CD4-positive, CD25-positive, alpha-beta regulatory T cell (primary cell): ENCODE data around the gene CELF3. TPM values are rescaled to one million over a fixed set of nuclear protein-coding genes. Genes with fewer than 3 reads are reported as not detected.
A peak's percentile ranks its signal among the peaks of the same experiment; 100 is the strongest.
"Not testable (repeated sequence)": the region's sequence is repeated elsewhere in the genome, so short reads cannot be mapped to it uniquely, and the experiment has no call there.

ENCODE experiments used
- ATAC-seq, 2 donors: fragments of 150-1000 bp; cut with Tn5 transposase; one replicate each; pipeline ENCODE4 v1.10.0; 2021; ENCODE audit warnings: low read depth in 2 of 2, moderate number of reproducible peaks in 2 of 2, moderate library complexity in 1 of 2
- DNase-seq, 3 donors: peaks; one replicate each; pipeline versions ENCODE4 v3.0.0 to v3.0.0-alpha.2; 2012 to 2022; ENCODE audit warnings: mixed read lengths in 1 of 3
- H3K27ac ChIP-seq: one replicate; pipeline ENCODE4 v1.7.0; 2013; ENCODE audit warnings: mild to moderate bottlenecking, low read length; ENCODE audit not compliant: insufficient read depth, poor library complexity, severe bottlenecking
- H3K27me3 ChIP-seq: one replicate; pipeline ENCODE4 v1.7.0; 2013; ENCODE audit warnings: low read length; ENCODE audit not compliant: control insufficient read depth, insufficient read depth
- H3K36me3 ChIP-seq: one replicate; pipeline ENCODE4 v1.7.0; 2013; ENCODE audit warnings: mild to moderate bottlenecking, low read length, moderate library complexity; ENCODE audit not compliant: control insufficient read depth, insufficient read depth
- H3K4me1 ChIP-seq: 2 replicates; pipeline ENCODE4 v1.7.0; 2013; ENCODE audit warnings: mild to moderate bottlenecking, low read length; ENCODE audit not compliant: insufficient read depth, control insufficient read depth, poor library complexity, severe bottlenecking
- H3K4me3 ChIP-seq: one replicate; pipeline ENCODE4 v1.7.0; 2013; ENCODE audit warnings: low read depth, mild to moderate bottlenecking, low read length, moderate library complexity
- H3K9me3 ChIP-seq, 2 experiments: 1 replicate in 1 of 2; 2 replicates in 1 of 2; pipeline ENCODE4 v1.7.0; 2013; ENCODE audit warnings: low read length in 2 of 2, mild to moderate bottlenecking in 1 of 2, moderate library complexity in 1 of 2; ENCODE audit not compliant: control insufficient read depth in 2 of 2
- H3K27ac Mint-ChIP-seq, 3 donors: one replicate each; pipeline ENCODE4 v1.8.0; 2020 to 2022; ENCODE audit warnings: mild to moderate bottlenecking in 3 of 3, mixed read lengths in 3 of 3, moderate library complexity in 2 of 3
- H3K27me3 Mint-ChIP-seq: one replicate; pipeline ENCODE4 v1.8.0; 2022; ENCODE audit warnings: mild to moderate bottlenecking, mixed read lengths
- H3K36me3 Mint-ChIP-seq: one replicate; pipeline ENCODE4 v1.8.0; 2020; ENCODE audit warnings: mixed read lengths
- H3K4me1 Mint-ChIP-seq, 4 donors: one replicate each; pipeline ENCODE4 v1.8.0; 2020 to 2022; ENCODE audit warnings: mixed read lengths in 4 of 4, mild to moderate bottlenecking in 1 of 4
- H3K4me3 Mint-ChIP-seq, 4 donors: one replicate each; pipeline ENCODE4 v1.8.0; 2020 to 2022; ENCODE audit warnings: mild to moderate bottlenecking in 4 of 4, mixed read lengths in 4 of 4, moderate library complexity in 3 of 4
- H3K9me3 Mint-ChIP-seq, 7 donors: one replicate each; pipeline ENCODE4 v1.8.0; 2020 to 2022; ENCODE audit warnings: mixed read lengths in 7 of 7, mild to moderate bottlenecking in 3 of 7, moderate library complexity in 2 of 7
- polyA plus RNA-seq, 4 donors: library from polyadenylated mRNA; unstranded; fragments of 300-500 nt; fragmentation: Illumina TruSeq; gene quantifications; one replicate each; pipeline ENCODE4 v1.2.3, GENCODE V29; 2021
- total RNA-seq: library from RNA; stranded (reverse); gene quantifications from one replicate; pipeline ENCODE4 v1.2.3, GENCODE V29; 2022

The CELF3 gene
- total and polyA plus RNA-seq, 5 donors from 2014 or later: not detected

GRCh38 chr1:151739590-151740355 lies 23.2 kb upstream of the CELF3 start:
- Histone ChIP-seq H3K27me3 (no peaks in the 10 kb centered on the region), H3K36me3 (no peaks in the 10 kb centered on the region), H3K9me3 (peaks cover 11 to 19% of the 10 kb centered on the region in 2 experiments), H3K4me1 (no peaks in the 10 kb centered on the region), H3K27ac (no peak overlapping the region), H3K4me3 (no peak overlapping the region)
- H3K27ac Mint-ChIP-seq: peak overlapping the region in 1 of 3 donors; percentile 68
- peaks cover 0 to 3% (median 1%) of the 10 kb centered on the region in 4 donors for H3K4me1 Mint-ChIP-seq
- no peaks in the 10 kb centered on the region for H3K36me3 Mint-ChIP-seq
- ATAC-seq: no peak
- H3K27me3 Mint-ChIP-seq: peaks cover 12% of the 10 kb centered on the region
- DNase-seq: no peak
- H3K4me3 Mint-ChIP-seq: no peak overlapping the region
- H3K9me3 Mint-ChIP-seq: peaks cover 0 to 14% (median 3%) of the 10 kb centered on the region in 7 donors

GRCh38 chr1:151737479-151737878 lies 20.9 kb upstream of the CELF3 start:
- Histone ChIP-seq H3K4me1 (no peaks in the 10 kb centered on the region), H3K27me3 (no peaks in the 10 kb centered on the region), H3K27ac (no peak overlapping the region), H3K9me3 (peaks cover 11 to 19% of the 10 kb centered on the region in 2 experiments), H3K4me3 (no peak overlapping the region), H3K36me3 (no peaks in the 10 kb centered on the region)
- no peak for ATAC-seq
- H3K27ac Mint-ChIP-seq: no peak overlapping the region
- DNase-seq: no peak
- peaks cover 17% of the 10 kb centered on the region for H3K27me3 Mint-ChIP-seq
- H3K4me3 Mint-ChIP-seq: no peak overlapping the region
- no peaks in the 10 kb centered on the region for H3K36me3 Mint-ChIP-seq
- H3K4me1 Mint-ChIP-seq: peaks cover 0 to 3% (median 1%) of the 10 kb centered on the region in 4 donors
- H3K9me3 Mint-ChIP-seq: peaks cover 0 to 14% (median 1%) of the 10 kb centered on the region in 7 donors

- ATAC-seq: no peak
- H3K9me3 Mint-ChIP-seq: peaks cover 0 to 14% (median 1%) of the 10 kb centered on the region in 7 donors
- H3K27me3 Mint-ChIP-seq: peaks cover 21% of the 10 kb centered on the region
- H3K4me1 ChIP-seq: no peaks in the 10 kb centered on the region
- no peak overlapping the region for H3K27ac ChIP-seq
- peaks cover 0 to 3% (median 1%) of the 10 kb centered on the region in 4 donors for H3K4me1 Mint-ChIP-seq
- H3K4me3 Mint-ChIP-seq: no peak overlapping the region
- H3K27ac Mint-ChIP-seq: no peak overlapping the region
- H3K36me3 ChIP-seq: no peaks in the 10 kb centered on the region
- peaks cover 1% of the 10 kb centered on the region for H3K27me3 ChIP-seq
- peaks cover 11 to 19% of the 10 kb centered on the region in 2 experiments for H3K9me3 ChIP-seq
- no peak overlapping the region for H3K4me3 ChIP-seq
- DNase-seq: no peak
- H3K36me3 Mint-ChIP-seq: no peaks in the 10 kb centered on the region
Observed at GRCh38 chr1:151737026-151737425, 20.4 kb upstream of the CELF3 start.

GRCh38 chr1:151733995-151734394 lies 17.4 kb upstream of the CELF3 start:
- Mint-ChIP-seq H3K27ac (peak overlapping the region in 1 of 3 donors; percentile 9), H3K27me3 (peaks cover 35% of the 10 kb centered on the region), H3K9me3 (peaks cover 0 to 14% (median 1%) of the 10 kb centered on the region in 7 donors)
- not testable (repeated sequence) for H3K4me3 ChIP-seq, DNase-seq, H3K4me1 ChIP-seq, H3K27me3 ChIP-seq, H3K27ac ChIP-seq, H3K4me1 Mint-ChIP-seq, ATAC-seq, H3K36me3 Mint-ChIP-seq, H3K36me3 ChIP-seq, H3K4me3 Mint-ChIP-seq
- H3K9me3 ChIP-seq: peaks cover 11 to 19% of the 10 kb centered on the region in 2 experiments

GRCh38 chr1:151733126-151733525 lies 16.5 kb upstream of the CELF3 start:
- no peak overlapping the region for H3K27ac ChIP-seq
- H3K4me1 ChIP-seq: no peaks in the 10 kb centered on the region
- H3K36me3 Mint-ChIP-seq: no peaks in the 10 kb centered on the region
- H3K4me1 Mint-ChIP-seq: peaks cover 0 to 3% (median 1%) of the 10 kb centered on the region in 4 donors
- no peak overlapping the region for H3K27ac Mint-ChIP-seq
- H3K4me3 ChIP-seq: no peak overlapping the region
- ATAC-seq: no peak
- no peak for DNase-seq
- H3K4me3 Mint-ChIP-seq: peak overlapping the region in 1 of 4 donors; percentile 29
- peaks cover 16% of the 10 kb centered on the region for H3K27me3 ChIP-seq
- H3K27me3 Mint-ChIP-seq: peaks cover 43% of the 10 kb centered on the region
- peaks cover 0 to 10% (median 0%) of the 10 kb centered on the region in 7 donors for H3K9me3 Mint-ChIP-seq
- peaks cover 11 to 16% of the 10 kb centered on the region in 2 experiments for H3K9me3 ChIP-seq
- no peaks in the 10 kb centered on the region for H3K36me3 ChIP-seq

- Histone ChIP-seq H3K4me3 (no peak overlapping the region), H3K27me3 (peaks cover 18% of the 10 kb centered on the region), H3K27ac (no peak overlapping the region), H3K9me3 (no peaks in the 10 kb centered on the region), H3K36me3 (no peaks in the 10 kb centered on the region), H3K4me1 (no peaks in the 10 kb centered on the region)
- Mint-ChIP-seq H3K27ac (no peak overlapping the region), H3K36me3 (no peaks in the 10 kb centered on the region), H3K9me3 (peaks cover 0 to 1% (median 0%) of the 10 kb centered on the region in 7 donors), H3K4me1 (peaks cover 0 to under 1% (median under 1%) of the 10 kb centered on the region in 4 donors), H3K27me3 (peaks cover 73% of the 10 kb centered on the region), H3K4me3 (no peak overlapping the region)
- ATAC-seq: no peak
- DNase-seq: no peak
Observed at GRCh38 chr1:151729966-151730291, 13.3 kb upstream of the CELF3 start.

- DNase-seq (no peak), ATAC-seq (no peak)
- no peaks in the 10 kb centered on the region for H3K36me3 ChIP-seq
- H3K4me3 ChIP-seq: no peak overlapping the region
- H3K4me1 ChIP-seq: no peaks in the 10 kb centered on the region
- Mint-ChIP-seq H3K27ac (peak overlapping the region in 1 of 3 donors; percentile 40), H3K4me1 (no peaks in the 10 kb centered on the region), H3K27me3 (peaks cover 74% of the 10 kb centered on the region), H3K4me3 (no peak overlapping the region), H3K9me3 (peaks cover 0 to 1% (median 0%) of the 10 kb centered on the region in 7 donors), H3K36me3 (no peaks in the 10 kb centered on the region)
- H3K27ac ChIP-seq: no peak overlapping the region
- H3K27me3 ChIP-seq: peaks cover 19% of the 10 kb centered on the region
- H3K9me3 ChIP-seq: no peaks in the 10 kb centered on the region
Observed at GRCh38 chr1:151729157-151729965, 12.8 kb upstream of the CELF3 start.
